HEK293 (cell line): ENCODE results near the gene WNT7A.

Experiments
- CTCF ChIA-PET: fragments of 350-600 bp; formaldehyde crosslinking; extraction: SDS; loops from one replicate; lab custom pipeline; 2021; ENCODE audit warnings: antibody characterized with exemption; lab: Yijun Ruan, JAX
- POLR2A ChIA-PET: fragments of 300-600 bp; formaldehyde crosslinking; extraction: SDS; loops from one replicate; lab custom pipeline; 2020; ENCODE audit warnings: antibody characterized with exemption, inconsistent platforms; lab: Yijun Ruan, JAX
- H3K27ac ChIP-seq: fragments of 200-500 bp; sonication (Bioruptor generic); 2 replicates; pipeline ENCODE4 v1.5.1; 2014; ENCODE audit warnings: low read depth, low read length, control low read depth, inconsistent platforms; ENCODE audit errors: extremely low read depth
- H3K36me3 ChIP-seq, 2 experiments: fragments of 200-500 bp in 1 of 2; sonication (Bioruptor generic) in 1 of 2; 1 replicate in 1 of 2; 2 replicates in 1 of 2; pipeline ENCODE4 v1.5.1; 2014 to 2017; ENCODE audit warnings: inconsistent platforms in 2 of 2, low read length in 2 of 2; ENCODE audit not compliant: control insufficient read depth in 2 of 2, insufficient read depth in 1 of 2
- H3K4me1 ChIP-seq: fragments of 200-500 bp; sonication (Bioruptor generic); 2 replicates; pipeline ENCODE4 v1.5.1; 2014; ENCODE audit warnings: mild to moderate bottlenecking, low read length, inconsistent platforms; ENCODE audit not compliant: control insufficient read depth, insufficient read depth
- H3K4me3 ChIP-seq: 2 replicates; pipeline ENCODE4 v1.5.1; 2011; ENCODE audit warnings: low read depth, mild to moderate bottlenecking, control low read depth, low read length, moderate library complexity
- H3K9me3 ChIP-seq: fragments of 200-500 bp; sonication (Bioruptor generic); 2 replicates; pipeline ENCODE4 v1.5.1; 2014; ENCODE audit warnings: low read depth, low read length, inconsistent platforms; ENCODE audit not compliant: control insufficient read depth, insufficient read depth
- GLI2 ChIP-seq: fragments of 450-650 bp; formaldehyde crosslinking; IDR thresholded peaks from 2 replicates; pipeline ENCODE4; 2017; ENCODE audit warnings: missing biosample characterization, missing genetic modification characterization, low read depth, borderline replicate concordance
- HOXD13 ChIP-seq: sonication (generic); formaldehyde crosslinking; IDR thresholded peaks from 2 replicates; pipeline ENCODE4 v1.8.0; 2022; ENCODE audit warnings: missing genetic modification reagents, borderline replicate concordance
- KLF10 ChIP-seq: fragments of 450-650 bp; IDR thresholded peaks from 2 replicates; pipeline ENCODE4 v1.5.1; 2018; ENCODE audit warnings: missing biosample characterization, mild to moderate bottlenecking, missing genetic modification characterization
- MZF1 ChIP-seq: fragments of 450-650 bp; formaldehyde crosslinking; IDR thresholded peaks from 2 replicates; pipeline ENCODE4 v1.5.1; 2017; ENCODE audit warnings: missing biosample characterization, missing genetic modification characterization, borderline replicate concordance
- OSR2 ChIP-seq: fragments of 450-650 bp; formaldehyde crosslinking; IDR thresholded peaks from 2 replicates; pipeline ENCODE4 v1.5.1; 2016; ENCODE audit warnings: missing biosample characterization, missing genetic modification characterization
- PRDM2 ChIP-seq: fragments of 450-650 bp; formaldehyde crosslinking; IDR thresholded peaks from 2 replicates; pipeline ENCODE4 v1.5.1; 2016; ENCODE audit warnings: missing biosample characterization, missing genetic modification characterization, borderline replicate concordance
- SP2 ChIP-seq: fragments of 450-650 bp; formaldehyde crosslinking; IDR thresholded peaks from 2 replicates; pipeline ENCODE4 v1.5.1; 2016; ENCODE audit warnings: missing biosample characterization, missing genetic modification characterization
- ZBTB8A ChIP-seq: fragments of 450-650 bp; formaldehyde crosslinking; IDR thresholded peaks from 2 replicates; pipeline ENCODE4 v1.5.1; 2016; ENCODE audit warnings: missing biosample characterization, missing genetic modification characterization
- ZNF138 ChIP-seq: fragments of 450-650 bp; formaldehyde crosslinking; IDR thresholded peaks from 2 replicates; pipeline ENCODE4 v1.5.1; 2016; ENCODE audit warnings: missing biosample characterization, missing genetic modification characterization, borderline replicate concordance
- ZNF146 ChIP-seq: fragments of 450-650 bp; formaldehyde crosslinking; IDR thresholded peaks from 2 replicates; pipeline ENCODE4 v1.5.1; 2016; ENCODE audit warnings: missing biosample characterization, missing genetic modification characterization
- ZNF155 ChIP-seq: fragments of 450-650 bp; formaldehyde crosslinking; IDR thresholded peaks from 2 replicates; pipeline ENCODE4 v1.5.1; 2016; ENCODE audit warnings: missing biosample characterization, missing genetic modification characterization
- ZNF26 ChIP-seq: fragments of 450-650 bp; formaldehyde crosslinking; IDR thresholded peaks from 2 replicates; pipeline ENCODE4 v1.5.1; 2016; ENCODE audit warnings: missing biosample characterization, missing genetic modification characterization
- ZNF292 ChIP-seq: fragments of 450-650 bp; formaldehyde crosslinking; IDR thresholded peaks from 2 replicates; pipeline ENCODE4 v1.5.1; 2016; ENCODE audit warnings: low read depth, missing biosample characterization, missing genetic modification characterization, borderline replicate concordance
- ZNF501 ChIP-seq: fragments of 450-650 bp; formaldehyde crosslinking; IDR thresholded peaks from 2 replicates; pipeline ENCODE4 v1.5.1; 2016; ENCODE audit warnings: missing biosample characterization, missing genetic modification characterization

The WNT7A gene

GRCh38 chr3:13776253-13777050, 103.4 kb downstream of the WNT7A start (continued):
- no peak for TF ChIP-seq PRDM2 (tag by site-specific recombination)
- TF ChIP-seq ZNF292 (tag by site-specific recombination): no peak

- no peak overlapping the region for H3K27ac ChIP-seq
- POLR2A ChIA-PET: no interaction called here
- CTCF ChIA-PET: interaction anchor here (0.9 kb wide), 1 partner anchor 107 kb away, joined by 3 read pairs; the partner anchor contains the start of gene WNT7A
- no peaks in the 10 kb centered on the region for H3K36me3 ChIP-seq
- no peaks in the 10 kb centered on the region for H3K9me3 ChIP-seq
- H3K4me3 ChIP-seq: no peak overlapping the region
- no peaks in the 10 kb centered on the region for H3K4me1 ChIP-seq
- TF ChIP-seq ZBTB8A (tag by site-specific recombination) (no peak), SP2 (tag by site-specific recombination) (no peak), OSR2 (tag by site-specific recombination) (no peak), ZNF138 (tag by site-specific recombination) (no peak), ZNF501 (no peak), GLI2 (tag by site-specific recombination) (no peak)
Observed at GRCh38 chr3:13772885-13773745, 106.8 kb downstream of the WNT7A start.

- H3K4me1 ChIP-seq: no peaks in the 10 kb centered on the region
- H3K27ac ChIP-seq: no peak overlapping the region
- ChIA-PET POLR2A (no interaction called here), CTCF (no interaction called here)
- no peaks in the 10 kb centered on the region for H3K36me3 ChIP-seq
- no peak overlapping the region for H3K4me3 ChIP-seq
- TF ChIP-seq ZNF146 (tag by site-specific recombination) (no peak), KLF10 (no peak), ZNF155 (tag by site-specific recombination) (no peak), ZNF26 (no peak), MZF1 (tag by site-specific recombination) (no peak), HOXD13 (CRISPR knock-in tag) (no peak)
- no peaks in the 10 kb centered on the region for H3K9me3 ChIP-seq
Observed at GRCh38 chr3:13772321-13772745, 107.5 kb downstream of the WNT7A start.
